ENCODE measurements around the gene RNF17.

The RNF17 gene

DNA sequence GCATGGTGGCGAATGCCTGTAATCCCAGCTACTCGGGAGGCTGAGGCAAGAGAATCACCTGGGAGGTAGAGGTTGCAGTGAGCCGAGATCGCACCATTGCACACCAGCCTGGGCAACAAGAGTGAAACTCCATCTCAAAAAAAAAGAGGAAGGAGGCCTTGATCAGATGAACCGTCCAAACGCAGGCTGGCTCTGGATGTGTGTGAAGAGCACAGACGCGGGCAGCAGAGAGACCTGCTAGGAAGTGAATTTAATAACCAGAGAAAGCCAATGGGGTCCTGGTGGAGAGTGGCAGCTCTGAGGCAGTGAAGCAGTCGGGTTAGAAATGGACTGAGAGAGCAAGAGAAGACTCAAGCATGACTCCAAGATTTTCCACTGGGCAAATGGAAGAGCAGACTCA is 136.5 kb downstream of the RNF17 start:
- TF ChIP-seq CTCF (IDR thresholded peaks at IDR 0.05; ENCODE audit: low read depth, low read length, missing control alignments) = no peak
- H3K4me3 ChIP-seq (replicated peaks; ENCODE audit: low read depth, low read length) = no peak overlapping the region
- no peak for DNase-seq (ENCODE audit: extremely low read depth, low read depth)

- no peak for DNase-seq (ENCODE audit: extremely low read depth, low read depth)
- TF ChIP-seq CTCF (IDR thresholded peaks at IDR 0.05; ENCODE audit: low read depth, low read length, missing control alignments) = no peak
- H3K4me3 ChIP-seq (replicated peaks; ENCODE audit: low read depth, low read length) = no peak overlapping the region
Measured at GRCh38 chr13:24905242-24905641, 141.3 kb downstream of the RNF17 start.

DNA sequence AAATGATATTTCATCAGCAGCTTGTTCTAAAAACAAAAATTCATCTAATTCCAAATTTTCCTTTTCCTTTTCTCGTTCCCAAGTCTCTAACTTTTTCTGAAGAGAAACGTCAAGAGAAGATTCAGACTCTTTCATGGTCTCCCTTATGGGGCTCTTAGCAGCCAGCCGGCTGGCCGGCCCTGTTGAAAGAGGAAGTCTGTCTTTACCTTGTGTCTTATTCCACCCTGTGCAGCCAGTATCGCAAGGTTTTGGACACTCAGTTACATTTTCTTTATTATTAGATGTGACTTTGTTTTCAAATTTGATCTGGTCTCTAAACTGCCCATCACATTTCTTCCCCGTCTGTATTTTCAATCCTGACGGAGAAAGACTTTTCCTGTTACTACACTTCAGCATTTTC is 142.3 kb downstream of the RNF17 start:
- DNase-seq (ENCODE audit: extremely low read depth, low read depth) = no peak
- no peak overlapping the region for H3K4me3 ChIP-seq (replicated peaks; ENCODE audit: low read depth, low read length)
- no peak for TF ChIP-seq CTCF (IDR thresholded peaks at IDR 0.05; ENCODE audit: low read depth, low read length, missing control alignments)

- TF ChIP-seq CTCF (IDR thresholded peaks at IDR 0.05; ENCODE audit: low read depth, low read length, missing control alignments) = no peak
- peak; percentile 19 for DNase-seq (ENCODE audit: extremely low read depth, low read depth)
- H3K4me3 ChIP-seq (replicated peaks; ENCODE audit: low read depth, low read length) = no peak overlapping the region
Measured at GRCh38 chr13:24910502-24911132, 146.6 kb downstream of the RNF17 start.

- TF ChIP-seq CTCF (IDR thresholded peaks at IDR 0.05; ENCODE audit: low read depth, low read length, missing control alignments) = no peak
- H3K4me3 ChIP-seq (replicated peaks; ENCODE audit: low read depth, low read length) = no peak overlapping the region
- peak; percentile 19 for DNase-seq (ENCODE audit: extremely low read depth, low read depth)
Measured at GRCh38 chr13:24911133-24911908, 147.4 kb downstream of the RNF17 start.

DNA sequence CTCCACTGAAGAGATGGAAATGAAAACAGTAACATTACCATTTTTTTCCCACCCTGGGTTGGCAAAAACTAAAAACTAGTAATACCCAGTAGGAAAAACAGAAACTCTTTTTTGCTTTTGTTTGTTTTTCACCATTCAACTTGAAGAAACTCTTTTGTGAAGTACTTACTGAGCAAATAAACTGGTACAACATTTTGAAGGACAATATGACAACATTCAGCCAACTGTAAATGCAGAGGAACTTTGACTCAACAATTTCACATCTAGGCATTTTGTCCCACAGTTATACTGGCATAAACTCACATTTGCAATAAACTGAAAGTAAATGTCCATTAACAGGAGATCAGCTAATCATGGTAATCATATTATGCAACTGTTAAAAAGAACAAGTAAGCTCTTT is 152.5 kb downstream of the RNF17 start:
- no peak for TF ChIP-seq CTCF (IDR thresholded peaks at IDR 0.05; ENCODE audit: low read depth, low read length, missing control alignments)
- H3K4me3 ChIP-seq (replicated peaks; ENCODE audit: low read depth, low read length) = no peak overlapping the region
- DNase-seq (ENCODE audit: extremely low read depth, low read depth) = no peak
